ENCODE data around the gene EMILIN1.

GRCh38 chr2:27133195-27133875 is 54.9 kb downstream of the EMILIN1 start:
- TF ChIP-seq CTCF (conservative IDR thresholded peaks at IDR 0.05 in 1 of 2, IDR thresholded peaks at IDR 0.05 in 1 of 2; ENCODE audit: extremely low read depth in 1 of 2, insufficient read depth in 1 of 2, low read depth in 1 of 2, low read length in 2 of 2) (no peak), EZH2 (IDR thresholded peaks at IDR 0.05; ENCODE audit: borderline replicate concordance, low read length) (no peak)

All from mammary epithelial cell (primary cell).